ENCODE results near the gene TMEM198. TPM values are rescaled to one million over a fixed set of nuclear protein-coding genes. Genes with fewer than 3 reads are reported as not detected.

TMEM198 gene
- polyA plus RNA-seq, 1 donor (not counting 4 experiments of a cell fraction or from before 2014, with no cell fraction given) = 0.81 TPM

DNA sequence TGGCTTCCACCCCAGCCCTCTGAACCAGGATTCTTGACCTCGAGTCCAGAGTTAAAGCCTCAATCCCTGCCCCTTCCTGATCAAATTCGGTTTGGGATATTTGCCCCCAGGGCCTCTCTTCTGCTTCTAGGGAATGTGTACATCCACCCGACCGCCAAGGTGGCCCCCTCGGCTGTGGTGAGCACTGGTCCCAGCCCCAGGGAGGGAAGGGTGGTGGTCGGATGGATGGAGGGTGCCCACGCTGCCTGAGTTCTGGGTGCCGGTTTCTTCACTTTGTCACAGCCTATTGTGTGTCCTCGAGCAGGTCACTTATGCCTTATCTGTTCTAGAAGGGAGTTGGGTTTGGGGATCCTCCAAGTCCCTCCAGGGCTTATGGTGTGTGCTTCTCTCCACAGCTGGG is 38.2 kb upstream of the TMEM198 start:
- Histone ChIP-seq H3K4me1 (ENCODE audit: control insufficient read depth, extremely low read depth, insufficient read depth, low read length) (no peaks in the 10 kb centered on the region), H3K36me3 (ENCODE audit: control insufficient read depth in 2 of 2, extremely low read depth in 1 of 2, insufficient read depth in 2 of 2, low read length in 2 of 2) (peaks cover 9 to 12% of the 10 kb centered on the region in 2 experiments), H2AFZ (ENCODE audit: control insufficient read depth, low read length) (no peak overlapping the region), H3K4me2 (ENCODE audit: control insufficient read depth, extremely low read depth, insufficient read depth, low read depth, low read length) (no peak overlapping the region), H3K79me2 (ENCODE audit: control insufficient read depth, insufficient read depth, low read length) (no peaks in the 10 kb centered on the region), H3K9ac (ENCODE audit: control insufficient read depth, extremely low read depth, insufficient read depth, low read length) (no peak overlapping the region), H4K20me1 (ENCODE audit: control insufficient read depth, extremely low read depth, insufficient read depth, low read length) (peaks cover 4% of the 10 kb centered on the region), H3K9me1 (ENCODE audit: control insufficient read depth, extremely low read depth, insufficient read depth, low read length) (no peaks in the 10 kb centered on the region), H3K4me3 (ENCODE audit: control insufficient read depth in 2 of 3, extremely low read depth in 1 of 3, insufficient read depth in 2 of 3, low read depth in 1 of 3, low read length in 3 of 3) (no peak overlapping the region), H3K9me3 (ENCODE audit: control insufficient read depth, low read depth, low read length) (no peaks in the 10 kb centered on the region), H3K27me3 (ENCODE audit: control insufficient read depth, extremely low read depth, insufficient read depth, low read length) (peaks cover 12% of the 10 kb centered on the region), H3K27ac (ENCODE audit: control insufficient read depth, insufficient read depth, low read length) (no peak overlapping the region)
- no peak for DNase-seq (ENCODE audit: low read depth, low spot score)
- dilution Hi-C loops (cut with MboI; ENCODE audit: extremely low pct_ligation_motif_present, low sequenced_read_pairs) = no loop called here
- no peak for FAIRE-seq
- TF ChIP-seq, protein P1, sequence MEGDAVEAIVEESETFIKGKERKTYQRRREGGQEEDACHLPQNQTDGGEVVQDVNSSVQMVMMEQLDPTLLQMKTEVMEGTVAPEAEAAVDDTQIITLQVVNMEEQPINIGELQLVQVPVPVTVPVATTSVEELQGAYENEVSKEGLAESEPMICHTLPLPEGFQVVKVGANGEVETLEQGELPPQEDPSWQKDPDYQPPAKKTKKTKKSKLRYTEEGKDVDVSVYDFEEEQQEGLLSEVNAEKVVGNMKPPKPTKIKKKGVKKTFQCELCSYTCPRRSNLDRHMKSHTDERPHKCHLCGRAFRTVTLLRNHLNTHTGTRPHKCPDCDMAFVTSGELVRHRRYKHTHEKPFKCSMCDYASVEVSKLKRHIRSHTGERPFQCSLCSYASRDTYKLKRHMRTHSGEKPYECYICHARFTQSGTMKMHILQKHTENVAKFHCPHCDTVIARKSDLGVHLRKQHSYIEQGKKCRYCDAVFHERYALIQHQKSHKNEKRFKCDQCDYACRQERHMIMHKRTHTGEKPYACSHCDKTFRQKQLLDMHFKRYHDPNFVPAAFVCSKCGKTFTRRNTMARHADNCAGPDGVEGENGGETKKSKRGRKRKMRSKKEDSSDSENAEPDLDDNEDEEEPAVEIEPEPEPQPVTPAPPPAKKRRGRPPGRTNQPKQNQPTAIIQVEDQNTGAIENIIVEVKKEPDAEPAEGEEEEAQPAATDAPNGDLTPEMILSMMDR (optimal IDR thresholded peaks at IDR 0.05 in 1 of 3, IDR thresholded peaks at IDR 0.05 in 1 of 3, conservative IDR thresholded peaks at IDR 0.05 in 1 of 3; ENCODE audit: extremely low read depth in 1 of 3, insufficient read depth in 2 of 3, low read length in 3 of 3) = no peak
- no peak for TF ChIP-seq EZH2 (IDR thresholded peaks at IDR 0.05; ENCODE audit: low read length)

DNA sequence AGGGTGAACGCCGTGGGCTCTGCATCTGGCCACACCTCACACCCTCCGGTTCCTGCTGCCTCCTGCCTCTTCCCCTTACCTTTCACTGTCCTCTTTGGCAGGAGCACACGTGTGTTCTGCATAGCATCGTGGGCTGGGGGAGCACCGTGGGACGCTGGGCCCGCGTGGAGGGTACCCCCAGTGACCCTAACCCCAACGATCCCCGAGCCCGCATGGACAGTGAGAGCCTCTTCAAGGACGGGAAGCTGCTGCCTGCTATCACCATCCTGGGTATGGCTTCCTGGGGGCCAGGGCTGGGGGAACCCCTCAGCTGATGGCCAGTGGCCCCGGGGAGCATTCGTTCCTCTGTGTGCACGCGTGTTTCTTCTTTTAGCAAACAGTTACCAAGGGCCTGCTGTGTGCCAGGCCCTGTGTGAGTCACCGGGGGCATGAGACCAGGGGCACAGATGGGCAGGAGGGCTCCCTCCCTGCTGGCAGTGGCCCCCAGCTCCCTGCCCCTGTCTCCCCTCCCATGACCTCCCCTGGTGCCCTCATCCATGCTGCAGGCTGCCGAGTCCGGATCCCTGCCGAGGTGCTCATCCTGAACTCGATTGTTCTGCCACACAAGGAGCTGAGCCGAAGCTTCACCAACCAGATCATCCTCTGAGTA is 37.6 kb upstream of the TMEM198 start:
- Histone ChIP-seq H3K4me3 (ENCODE audit: control insufficient read depth in 2 of 3, extremely low read depth in 1 of 3, insufficient read depth in 2 of 3, low read depth in 1 of 3, low read length in 3 of 3) (no peak overlapping the region), H3K4me1 (ENCODE audit: control insufficient read depth, extremely low read depth, insufficient read depth, low read length) (no peaks in the 10 kb centered on the region), H3K27me3 (ENCODE audit: control insufficient read depth, extremely low read depth, insufficient read depth, low read length) (peaks cover 19% of the 10 kb centered on the region), H3K9me3 (ENCODE audit: control insufficient read depth, low read depth, low read length) (no peaks in the 10 kb centered on the region), H3K36me3 (ENCODE audit: control insufficient read depth in 2 of 2, extremely low read depth in 1 of 2, insufficient read depth in 2 of 2, low read length in 2 of 2) (peaks cover 9 to 12% of the 10 kb centered on the region in 2 experiments), H3K9me1 (ENCODE audit: control insufficient read depth, extremely low read depth, insufficient read depth, low read length) (no peaks in the 10 kb centered on the region), H3K4me2 (ENCODE audit: control insufficient read depth, extremely low read depth, insufficient read depth, low read depth, low read length) (no peak overlapping the region), H2AFZ (ENCODE audit: control insufficient read depth, low read length) (no peak overlapping the region), H3K27ac (ENCODE audit: control insufficient read depth, insufficient read depth, low read length) (no peak overlapping the region), H4K20me1 (ENCODE audit: control insufficient read depth, extremely low read depth, insufficient read depth, low read length) (peaks cover 4% of the 10 kb centered on the region), H3K79me2 (ENCODE audit: control insufficient read depth, insufficient read depth, low read length) (no peaks in the 10 kb centered on the region), H3K9ac (ENCODE audit: control insufficient read depth, extremely low read depth, insufficient read depth, low read length) (no peak overlapping the region)
- dilution Hi-C loops (cut with MboI; ENCODE audit: extremely low pct_ligation_motif_present, low sequenced_read_pairs) = no loop called here
- TF ChIP-seq EZH2 (IDR thresholded peaks at IDR 0.05; ENCODE audit: low read length) = no peak
- TF ChIP-seq, protein P1 (optimal IDR thresholded peaks at IDR 0.05 in 1 of 3, IDR thresholded peaks at IDR 0.05 in 1 of 3, conservative IDR thresholded peaks at IDR 0.05 in 1 of 3; ENCODE audit: extremely low read depth in 1 of 3, insufficient read depth in 2 of 3, low read length in 3 of 3) = no peak
- no peak for DNase-seq (ENCODE audit: low read depth, low spot score)
- no peak for FAIRE-seq

All from keratinocyte (primary cell).